Lung microvascular endothelial cell (primary cell): ENCODE results near the gene TRAF3IP1. TPM values are rescaled to one million over a fixed set of nuclear protein-coding genes. Genes with fewer than 3 reads are reported as not detected.

Source experiments
- DNase-seq, 2 donors: peaks; one replicate each; pipeline versions ENCODE4 v3.0.0 to v3.0.0-alpha.2; 2010; ENCODE audit warnings: low read depth in 2 of 2
- total RNA-seq: library from RNA; depleted of rRNA; stranded (reverse); fragments of >200 nt; gene quantifications from 2 replicates; pipeline ENCODE4 v1.2.1, GENCODE V29; 2014

The TRAF3IP1 gene
- total RNA-seq, 1 donor from 2014 or later, result 2.6 TPM

DNA sequence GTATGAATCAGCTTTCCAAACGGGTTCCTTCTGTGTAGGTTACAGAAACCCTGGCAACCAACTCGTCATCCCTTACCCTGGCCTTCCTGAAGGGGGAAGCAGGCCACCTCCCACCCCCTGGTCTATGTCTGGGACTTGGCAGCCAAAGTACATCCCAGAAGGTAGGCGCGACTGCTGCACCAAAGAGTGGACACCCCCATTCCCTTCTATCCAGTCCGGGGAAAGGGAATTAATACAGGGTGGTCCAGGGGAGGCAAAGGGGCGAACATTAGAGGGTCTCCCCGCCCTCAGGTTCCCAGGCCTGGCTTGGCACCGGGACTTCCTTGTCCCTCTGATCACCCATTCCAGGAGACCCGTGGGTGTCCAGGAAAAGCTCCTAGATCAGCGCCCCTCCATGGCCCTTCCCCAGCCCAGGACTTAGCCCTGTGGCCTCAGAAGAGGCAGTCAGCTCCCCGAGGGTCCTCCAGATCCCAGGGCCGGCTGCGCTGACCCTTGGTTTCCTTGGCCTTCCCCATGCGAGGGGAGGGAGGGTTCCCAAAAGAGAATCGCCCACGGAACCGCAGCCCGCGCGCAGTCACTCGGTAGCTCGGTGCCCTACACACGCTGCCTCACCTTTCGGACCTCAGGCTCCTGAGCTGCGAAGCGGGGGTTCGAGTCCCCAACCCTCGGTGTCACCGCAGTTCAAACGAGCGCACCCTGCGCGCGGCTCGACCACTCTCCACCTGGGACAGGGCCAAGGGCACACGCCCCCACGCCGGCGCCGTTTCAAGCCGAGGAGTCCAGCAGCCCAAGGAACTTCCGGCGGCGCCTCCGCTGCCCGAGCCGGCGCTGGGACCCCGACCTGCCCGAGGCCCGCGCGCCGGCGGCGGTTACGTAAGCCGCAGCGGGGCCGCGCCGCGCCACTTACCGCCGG lies 32.3 kb upstream of the TRAF3IP1 start, which contains the start of gene PER2:
TSS of gene PER2 (minus strand) at position 874 of the 913 bp plus-strand sequence. CDS start 10,674 bp downstream, outside the sequence.
- DNase-seq, result peak; percentile 80 to 82

DNA sequence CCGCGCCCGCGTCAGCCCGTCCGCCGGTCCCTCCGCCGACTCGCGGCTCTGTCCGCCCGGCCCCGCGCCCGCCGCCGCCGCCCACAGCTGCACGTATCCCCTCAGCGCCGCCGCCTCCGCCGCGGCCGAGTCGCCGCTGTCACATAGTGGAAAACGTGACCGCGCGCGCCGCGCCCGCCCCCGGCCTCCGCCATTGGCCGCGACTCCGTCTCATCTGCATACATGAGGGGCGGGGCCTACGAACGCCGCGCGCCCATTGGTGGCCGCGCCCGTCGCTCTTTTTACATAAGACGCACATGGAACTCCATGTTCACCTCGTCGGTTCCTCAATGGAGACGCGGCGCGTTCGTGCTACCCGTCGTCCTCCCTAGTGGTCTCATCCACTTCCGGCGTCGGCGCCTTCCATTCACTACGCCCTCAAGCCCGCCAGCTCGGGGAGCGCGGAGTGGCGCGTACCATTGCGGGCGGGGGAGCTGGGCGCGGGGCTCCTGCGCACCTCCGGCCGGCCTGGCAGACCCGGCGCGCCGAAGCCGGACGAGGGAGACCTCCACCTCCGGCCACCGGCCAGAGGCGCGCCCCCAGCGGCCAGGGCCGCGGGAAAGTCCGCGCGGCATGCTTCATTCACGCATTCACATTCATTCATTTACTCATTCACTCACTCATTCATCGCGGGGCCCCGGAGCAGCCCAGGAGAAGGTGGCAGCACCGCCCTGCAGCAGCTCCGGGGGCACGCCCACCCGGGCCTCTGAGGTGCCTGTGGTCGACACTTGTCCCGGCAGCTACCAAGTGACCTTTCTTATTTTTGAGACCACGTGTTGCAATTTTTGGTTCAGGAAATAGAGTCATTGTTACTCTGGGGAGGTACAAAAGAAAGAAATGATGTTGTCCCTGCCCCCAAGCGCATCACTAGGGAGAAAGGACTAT lies 31.4 kb upstream of the TRAF3IP1 start:
- DNase-seq, result peak; percentile 98 to 99

DNA sequence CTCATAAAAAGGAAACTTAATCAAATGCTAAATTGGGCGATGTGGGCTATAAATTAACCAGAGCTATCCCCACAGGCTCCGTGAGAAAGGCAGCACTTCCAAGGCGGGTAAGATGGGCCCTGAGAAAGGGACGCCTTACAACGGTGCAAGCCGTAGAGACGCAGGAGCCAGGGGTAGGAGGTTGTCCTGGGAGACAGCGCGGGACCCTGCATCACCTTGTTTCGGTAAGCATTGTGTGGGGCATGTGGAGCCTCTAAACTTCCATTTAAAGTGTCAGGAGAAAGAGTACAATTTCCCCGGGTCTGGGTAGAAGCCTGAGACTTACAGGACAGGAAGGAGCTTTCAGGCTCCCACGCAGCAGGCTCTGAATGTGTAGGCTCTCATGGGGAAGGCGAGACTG lies 30.7 kb upstream of the TRAF3IP1 start:
- DNase-seq, result no peak

DNA sequence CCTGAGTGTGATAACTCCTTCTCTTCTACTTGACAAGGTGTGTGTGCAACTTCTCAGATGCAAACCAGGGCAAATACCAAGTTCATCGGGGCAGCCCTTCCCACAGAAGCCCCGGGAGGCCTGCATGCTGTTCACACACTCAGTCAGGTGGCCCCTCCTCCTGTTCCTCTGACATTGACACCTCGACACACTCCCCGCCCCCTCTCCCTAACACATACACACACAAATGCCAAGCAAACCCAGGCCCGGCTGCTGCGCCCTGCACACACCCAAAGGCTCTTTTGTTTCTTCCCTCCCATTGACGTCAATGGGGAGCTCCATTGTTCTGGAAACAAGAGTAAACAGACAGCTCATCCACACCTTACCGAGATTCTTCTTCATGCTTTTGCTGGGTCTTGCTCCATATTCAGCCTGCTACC lies 30.2 kb upstream of the TRAF3IP1 start:
- DNase-seq, result peak; percentile 56 to 64

DNA sequence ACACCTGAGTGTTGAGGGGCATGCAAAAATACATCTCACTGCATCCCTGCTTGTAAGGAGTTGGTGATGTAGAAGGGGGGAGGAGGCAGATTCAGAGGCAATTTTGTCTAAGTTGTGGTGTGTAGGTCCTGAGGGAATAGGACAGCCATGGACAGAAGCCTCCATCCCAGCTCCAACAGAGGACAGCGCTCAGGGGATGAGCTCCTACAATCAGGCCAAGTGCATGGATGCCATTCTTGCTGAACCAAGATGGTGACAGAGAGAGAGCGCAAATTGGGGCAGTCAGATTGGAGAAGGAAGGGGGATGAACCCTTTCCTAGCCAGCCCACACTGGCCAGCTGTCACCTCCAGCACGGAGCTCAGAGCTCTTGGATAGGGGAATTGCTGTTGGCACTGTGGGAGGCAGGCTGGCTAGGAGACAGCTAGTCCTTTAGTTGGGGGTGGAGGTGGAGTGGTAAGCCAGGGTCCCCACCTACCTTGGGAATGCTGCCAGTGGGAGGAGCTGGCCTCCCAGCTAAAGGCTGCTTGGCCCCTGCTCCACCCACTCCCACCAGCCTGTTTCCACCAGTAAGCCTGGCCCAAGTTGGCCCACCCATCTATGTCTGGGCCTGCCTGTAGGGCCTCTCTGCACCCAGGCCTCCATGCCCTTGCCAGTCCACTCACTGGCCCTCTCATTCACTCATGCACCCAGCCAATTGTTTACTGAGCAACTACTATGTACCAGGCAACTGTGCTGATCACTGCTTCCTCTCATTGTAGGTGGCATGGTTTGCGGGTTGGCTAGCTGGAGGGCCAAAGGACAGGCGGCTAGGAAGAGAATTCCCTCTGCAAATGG lies 29.4 kb upstream of the TRAF3IP1 start:
- no peak for DNase-seq

DNA sequence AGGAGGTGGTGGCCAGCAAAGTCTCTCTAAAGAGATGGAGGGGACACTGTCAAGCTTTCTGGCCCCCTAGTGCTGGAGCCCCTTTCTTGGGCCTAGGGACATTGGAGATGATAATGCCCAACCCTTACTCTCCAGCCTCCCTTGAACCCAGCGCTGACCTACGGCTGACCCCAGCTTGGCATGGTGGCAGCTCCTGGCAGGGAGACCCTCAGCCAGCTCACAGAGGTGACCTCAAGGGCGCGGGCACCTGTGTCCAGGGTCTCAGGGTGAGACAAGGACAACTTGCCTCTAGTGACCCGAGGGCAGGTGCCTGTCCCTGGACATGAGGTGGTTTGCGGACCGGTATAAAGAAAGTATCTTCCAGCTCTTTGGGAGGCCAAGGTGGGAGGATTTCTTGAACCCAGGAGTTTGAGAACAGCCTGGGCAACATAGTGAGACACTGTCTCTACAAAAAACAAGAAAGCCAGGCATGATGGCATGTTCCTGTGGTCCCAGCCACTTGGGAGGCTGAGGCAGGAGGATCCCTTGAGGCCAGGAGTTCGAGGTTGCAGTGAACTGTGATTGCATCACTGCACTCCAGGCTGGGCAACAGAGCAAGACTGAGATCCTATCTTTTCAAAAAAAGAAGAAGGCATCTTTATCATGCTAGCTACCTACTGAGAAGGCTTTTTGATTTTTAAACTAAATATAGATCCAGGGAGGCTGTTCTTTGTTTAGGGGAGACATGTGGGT lies 28.6 kb upstream of the TRAF3IP1 start:
- DNase-seq, result no peak

DNA sequence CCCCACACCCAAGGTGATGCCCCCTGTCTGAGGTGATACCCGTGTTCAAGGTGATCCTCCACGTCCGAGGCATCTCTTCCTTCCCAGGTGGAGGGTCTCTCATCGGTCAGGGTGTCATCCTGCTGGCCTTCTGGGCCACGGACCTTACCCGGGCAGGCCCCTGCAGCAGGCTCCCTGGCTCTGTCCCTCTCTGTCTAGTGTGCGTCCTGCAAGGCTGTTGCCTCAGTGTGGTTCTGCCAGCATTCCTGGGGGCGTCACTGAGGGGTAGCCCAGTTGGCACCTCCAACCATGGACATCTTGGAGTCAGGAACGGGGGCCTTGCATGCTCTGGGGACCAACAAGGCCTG lies 26.3 kb upstream of the TRAF3IP1 start:
- DNase-seq, result no peak

DNA sequence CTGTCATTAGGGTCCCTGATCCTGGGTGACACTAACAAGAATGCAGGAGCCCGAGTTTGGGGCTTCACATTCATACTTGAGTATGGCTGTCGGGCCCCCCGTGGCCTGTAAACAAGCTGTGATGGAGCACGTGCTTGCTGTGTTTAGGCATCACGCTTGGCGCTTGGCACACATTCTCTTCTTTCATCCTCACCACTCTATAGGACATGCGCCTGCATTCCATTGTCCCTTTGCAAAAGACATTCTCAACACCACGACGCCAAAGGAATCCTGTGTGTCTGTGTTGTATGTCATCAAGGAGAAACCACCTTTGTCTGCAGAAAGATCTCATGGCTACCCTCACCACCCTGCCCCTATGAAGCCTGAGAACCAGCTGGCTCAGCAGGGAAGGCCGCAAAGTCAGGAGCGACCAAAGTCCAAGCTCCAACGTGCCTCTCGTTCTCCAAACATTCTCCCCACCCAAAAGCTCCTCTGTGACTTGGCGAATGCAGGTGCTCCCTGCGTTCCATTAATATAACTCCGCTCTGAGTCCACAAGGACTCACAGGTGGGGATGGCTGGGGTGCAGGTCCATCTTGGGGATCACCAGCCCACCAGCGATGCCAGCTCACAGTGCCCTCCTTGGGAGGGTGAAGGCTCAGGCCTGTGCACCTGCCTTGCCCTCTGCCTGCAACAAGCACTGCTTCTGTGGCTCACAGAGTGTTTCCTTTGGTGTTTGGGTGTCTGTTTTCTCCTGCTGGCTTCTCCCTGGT lies 25.8 kb upstream of the TRAF3IP1 start:
- DNase-seq, result no peak

DNA sequence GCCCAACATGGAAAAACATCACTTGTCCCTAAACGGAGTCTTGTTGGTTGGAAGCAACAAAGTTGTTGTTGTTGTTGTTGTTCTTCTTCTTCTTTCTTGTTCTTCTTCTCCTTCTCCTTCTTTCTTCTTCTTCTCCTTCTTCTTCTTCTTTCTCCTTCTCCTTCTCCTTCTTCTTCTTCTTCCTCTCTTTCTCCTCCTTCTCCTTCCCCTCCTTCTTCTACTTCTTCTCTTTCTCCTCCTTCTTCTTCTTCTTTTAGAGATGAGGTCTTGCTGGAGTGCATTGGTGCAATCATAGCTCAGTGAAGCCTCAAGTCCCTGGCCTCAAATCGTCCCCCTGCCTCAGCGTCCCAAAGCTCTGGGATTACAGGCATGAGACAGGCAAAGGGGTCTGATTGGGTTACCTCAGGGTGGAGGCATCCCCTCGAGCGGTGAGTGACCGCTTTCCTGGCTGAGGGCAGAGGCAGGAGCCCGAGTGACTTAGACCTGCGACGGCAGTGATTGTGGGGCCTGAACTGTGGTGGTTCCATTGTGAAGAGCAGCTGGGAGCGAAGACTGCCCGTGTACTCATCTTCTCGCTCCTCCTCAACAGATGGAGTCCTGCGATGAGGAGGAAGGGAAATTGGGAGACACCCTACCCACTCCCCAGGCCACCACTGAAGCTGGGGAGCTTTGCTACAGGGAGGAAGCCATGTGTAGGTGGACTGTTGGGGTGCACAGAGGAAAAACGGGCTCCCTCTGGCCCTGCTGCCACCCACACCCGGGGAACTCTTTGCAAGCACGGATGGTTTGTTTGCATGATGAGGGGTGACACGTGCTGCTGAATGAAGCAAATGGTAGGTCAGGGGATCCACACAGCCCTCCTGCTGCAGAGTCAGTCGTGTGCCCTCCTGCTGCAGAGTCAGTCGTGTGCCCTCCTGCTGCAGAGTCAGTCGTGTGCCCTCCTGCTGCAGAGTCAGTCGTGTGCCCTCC lies 24.9 kb upstream of the TRAF3IP1 start:
- no peak for DNase-seq

DNA sequence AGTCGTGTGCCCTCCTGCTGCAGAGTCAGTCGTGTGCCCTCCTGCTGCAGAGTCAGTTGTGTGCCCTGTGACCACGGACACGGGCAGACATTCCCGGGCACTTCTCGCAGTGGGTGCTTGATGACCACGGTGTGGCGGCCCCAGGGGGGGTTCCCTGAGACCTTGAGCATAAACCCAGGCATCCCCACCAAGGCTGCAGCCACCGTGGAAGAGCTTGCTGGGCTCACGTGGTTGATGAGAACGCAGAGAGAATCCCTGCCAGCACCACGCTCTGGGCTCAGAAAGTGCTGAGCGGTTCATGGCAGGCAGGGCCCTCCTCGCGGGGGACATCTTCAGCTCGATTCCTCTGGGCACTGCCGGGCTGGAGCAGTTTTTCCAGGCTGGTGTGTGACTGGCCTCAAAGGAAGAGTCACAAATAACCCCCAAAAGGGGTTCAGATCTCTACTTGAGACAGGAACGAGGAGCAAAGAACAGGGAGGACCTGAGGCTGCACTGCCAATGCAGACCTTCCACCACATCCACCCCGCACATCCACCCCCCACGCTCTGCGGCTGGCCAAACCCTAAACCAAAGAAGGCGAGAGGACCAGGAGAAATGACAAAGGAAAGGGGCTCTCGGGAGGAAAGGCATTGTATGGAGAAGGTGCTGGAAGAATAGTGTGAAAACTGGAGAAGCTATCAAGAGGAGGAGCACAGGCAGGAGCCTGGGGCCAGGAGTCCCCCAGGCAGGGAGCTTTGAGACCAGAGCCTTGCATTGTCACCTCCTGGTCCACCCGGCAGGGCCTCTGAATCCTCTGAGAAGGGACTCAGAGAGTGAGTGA lies 23.5 kb upstream of the TRAF3IP1 start:
- DNase-seq, result no peak

DNA sequence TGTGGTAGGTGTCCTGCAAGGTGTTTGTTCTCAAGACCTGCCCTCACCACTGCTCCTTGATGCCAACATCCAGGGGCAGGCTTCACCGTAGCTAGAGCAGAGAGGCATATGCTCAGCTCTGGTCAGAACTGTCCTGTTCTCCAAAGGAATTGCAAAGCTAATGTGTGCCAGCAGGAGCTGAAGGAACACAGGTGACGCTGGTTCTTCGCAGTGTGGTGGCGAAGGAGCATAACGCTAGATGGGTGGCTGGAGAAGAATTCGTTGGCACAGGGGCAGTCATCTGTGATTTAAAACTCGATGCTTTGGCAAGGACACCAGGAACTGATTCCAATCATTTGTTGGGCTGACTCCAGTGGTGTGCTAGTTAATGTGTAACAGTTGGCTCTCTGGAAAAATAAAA lies 20.5 kb upstream of the TRAF3IP1 start:
- DNase-seq, result no peak

DNA sequence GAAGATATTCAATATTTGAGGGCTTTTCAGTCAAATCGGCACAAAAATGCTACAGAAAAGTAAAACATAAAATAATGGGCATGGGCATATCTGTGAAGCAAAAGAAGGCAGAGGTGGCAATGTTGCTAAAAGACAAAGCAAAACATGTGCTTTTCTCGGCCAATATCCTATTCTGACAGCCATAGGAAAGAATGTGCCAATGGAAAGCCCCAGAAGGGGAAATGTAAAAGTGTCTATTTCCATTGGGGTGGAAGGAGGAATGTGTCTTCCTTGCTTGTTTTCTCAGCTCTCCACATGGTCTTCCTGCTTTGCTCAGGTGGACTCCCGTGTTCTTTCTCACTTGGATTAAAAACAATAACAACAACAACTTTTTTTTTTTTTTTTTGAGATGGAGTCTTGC lies 18.2 kb upstream of the TRAF3IP1 start:
- peak in 1 of 2 donors; percentile 70 for DNase-seq

DNA sequence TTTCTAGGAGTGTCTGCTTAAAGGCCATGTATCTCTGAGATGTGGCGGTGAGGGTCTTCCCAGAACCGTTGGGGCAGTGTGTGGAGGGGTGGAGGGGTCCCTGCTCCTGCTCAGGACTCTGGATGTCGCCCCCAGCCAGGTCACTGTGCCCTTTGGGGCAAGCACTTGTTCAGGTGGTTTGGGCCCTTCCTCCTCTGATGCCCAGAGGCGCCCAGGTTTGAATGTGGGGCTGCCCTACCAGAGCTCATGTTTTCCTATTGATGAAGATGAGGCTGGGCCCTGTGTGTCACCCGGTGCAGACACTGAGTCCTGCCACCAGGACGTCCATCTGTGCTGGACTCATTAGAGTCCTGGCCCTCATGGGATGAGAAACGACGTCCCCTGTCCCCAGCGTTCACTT lies 17.6 kb upstream of the TRAF3IP1 start:
- no peak for DNase-seq

DNA sequence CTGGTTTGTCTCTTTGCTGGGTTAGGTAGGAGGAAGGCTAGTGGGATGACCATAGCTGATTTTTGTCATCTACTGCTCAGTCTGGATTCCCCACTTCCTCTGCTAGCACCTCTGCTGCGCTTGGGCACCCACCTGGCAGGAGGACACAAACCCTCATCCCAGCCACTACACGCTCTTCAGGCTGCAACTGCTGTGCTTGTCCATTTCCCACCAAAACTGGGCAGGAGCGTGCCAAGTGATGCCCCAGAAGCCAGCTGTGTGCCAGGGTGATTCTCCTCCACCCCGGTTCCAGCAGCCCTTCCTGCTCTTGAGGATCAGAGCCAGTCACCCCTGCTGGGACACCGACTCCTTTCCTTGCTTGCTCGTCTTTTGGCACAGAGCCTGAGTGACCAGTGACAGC lies 16.2 kb upstream of the TRAF3IP1 start:
- DNase-seq, result no peak

DNA sequence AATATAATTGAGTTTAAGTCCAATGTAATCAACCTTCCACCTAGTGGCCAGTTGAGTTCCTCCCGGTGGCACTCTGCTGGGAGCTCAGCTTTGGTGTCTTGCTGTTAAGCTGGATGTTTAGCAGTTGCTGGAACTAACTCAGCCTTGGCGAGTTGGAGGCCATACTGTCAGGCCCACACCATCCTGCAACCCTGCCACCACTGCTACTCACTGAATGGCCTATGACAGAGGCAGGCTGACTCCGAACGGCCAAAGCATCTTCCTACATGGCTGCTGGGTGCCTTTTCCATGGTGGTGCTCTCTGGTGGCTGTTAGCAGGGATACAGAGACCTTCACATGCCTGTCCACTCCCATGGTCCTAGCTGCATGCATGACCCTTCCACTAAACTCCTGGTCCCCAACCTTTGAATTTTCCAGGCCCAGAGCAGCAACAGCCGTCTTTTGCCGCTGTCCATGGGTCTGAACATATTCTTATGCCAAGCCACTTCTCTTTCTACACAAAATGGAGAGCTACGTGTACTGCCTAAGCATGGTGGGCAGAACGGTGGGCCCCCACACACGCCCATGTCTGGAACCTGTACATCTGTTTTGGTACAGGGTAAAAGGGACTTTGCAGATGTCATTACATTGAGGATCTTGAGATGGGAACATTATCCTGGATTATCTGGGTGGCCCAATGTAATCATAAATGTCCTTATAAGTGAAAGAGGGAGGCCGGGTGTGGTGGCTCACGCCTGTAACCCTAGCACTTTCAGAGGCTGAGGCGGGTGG lies 15.0 kb upstream of the TRAF3IP1 start:
- DNase-seq, result no peak

DNA sequence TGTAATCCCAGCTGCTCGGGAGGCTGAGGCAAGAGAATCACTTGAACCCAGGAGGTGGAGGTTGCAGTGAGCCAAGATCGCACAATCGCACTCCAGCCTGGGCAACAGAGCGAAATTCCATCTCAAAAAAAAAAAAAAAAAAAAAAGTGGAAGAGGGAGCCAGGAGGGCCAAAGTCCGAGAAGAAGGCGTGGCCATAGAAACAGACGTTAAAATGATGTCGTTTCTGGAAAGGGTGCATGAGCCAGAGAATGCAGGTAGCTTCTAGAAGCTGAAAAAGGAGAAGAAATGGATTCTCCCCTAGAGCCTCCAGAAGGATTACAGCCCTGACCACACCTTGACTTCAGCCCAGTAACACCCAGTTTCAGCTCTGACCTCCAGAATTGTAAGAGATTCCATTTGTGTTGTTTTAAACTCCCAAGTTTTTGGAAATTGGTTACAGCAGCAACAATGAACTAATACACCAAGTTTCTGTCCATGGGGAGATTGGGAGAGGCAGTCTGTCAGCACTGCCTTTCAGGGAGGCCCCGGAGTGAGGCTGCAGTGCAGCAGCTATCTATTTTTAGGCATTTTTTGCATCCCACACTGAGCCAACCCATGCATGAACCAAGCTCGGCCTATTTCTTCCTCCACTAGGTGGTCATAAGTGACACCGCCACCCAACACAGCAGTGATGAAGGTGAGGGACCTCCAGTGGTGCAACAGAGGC lies 14.2 kb upstream of the TRAF3IP1 start:
- DNase-seq, result no peak

DNA sequence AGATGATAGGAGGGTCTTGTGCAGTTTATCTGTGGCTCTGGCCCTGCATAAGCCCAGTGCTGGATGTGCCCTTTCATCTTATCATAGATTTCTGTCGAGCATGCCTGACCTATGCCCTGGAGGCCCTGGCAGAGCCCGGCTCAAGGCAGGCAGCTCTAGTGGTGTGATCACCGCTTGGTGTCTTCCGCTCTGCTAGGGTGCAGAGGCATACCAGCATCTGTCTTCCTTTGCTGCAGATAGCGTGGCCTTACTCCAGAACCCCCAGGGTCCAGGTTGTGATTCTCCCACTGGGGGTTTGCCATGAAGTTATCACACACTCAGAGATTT lies 13.7 kb upstream of the TRAF3IP1 start:
- DNase-seq, result no peak
